ENCODE data around the gene LINGO1. TPM values are rescaled to one million over a fixed set of nuclear protein-coding genes. Genes with fewer than 3 reads are reported as not detected.

Gene LINGO1
- total RNA-seq, 2 experiments from 2014 or later: not detected

- CTCF ChIA-PET (ENCODE audit: unreplicated experiment): no interaction called here
- no peak overlapping the region for H3K4me3 ChIP-seq (ENCODE audit: low read depth, low read length, poor library complexity, severe bottlenecking)
- intact Hi-C loops (cut with micrococcal nuclease; ENCODE audit: unreplicated experiment): no loop called here
- H3K9me3 ChIP-seq (ENCODE audit: low read length): no peaks in the 10 kb centered on the region
- POLR2A ChIA-PET: no interaction called here
- no peak for DNase-seq (ENCODE audit: low spot score)
- no peak overlapping the region for H2AFZ ChIP-seq (ENCODE audit: low read length)
- no peak for TF ChIP-seq CTCF (conservative IDR thresholded peaks at IDR 0.05; ENCODE audit: low read length)
- TF ChIP-seq EZH2phosphoT487 (IDR thresholded peaks at IDR 0.05; ENCODE audit: borderline replicate concordance, low read depth, low read length): no peak
- H4K20me1 ChIP-seq (ENCODE audit: insufficient read depth, low read length): no peaks in the 10 kb centered on the region
- H3K36me3 ChIP-seq (ENCODE audit: insufficient read depth, low read length): no peaks in the 10 kb centered on the region
- H3K79me2 ChIP-seq (ENCODE audit: insufficient read depth, low read depth, low read length): no peaks in the 10 kb centered on the region
- no peaks in the 10 kb centered on the region for H3K9me2 ChIP-seq (ENCODE audit: insufficient read depth, low read length)
- no TSS peak for BruUV-seq (replicated peaks)
- no peaks in the 10 kb centered on the region for H3K4me1 ChIP-seq (ENCODE audit: insufficient read depth, low read length, poor library complexity, severe bottlenecking)
- H3K27ac ChIP-seq (ENCODE audit: low read depth, low read length, poor library complexity, severe bottlenecking): no peak overlapping the region
- H3K4me2 ChIP-seq (ENCODE audit: low read length): no peak overlapping the region
These were observed 16.6 kb downstream of the LINGO1 start for GRCh38 chr15:77616072-77616471.

- Histone ChIP-seq H3K4me3 (ENCODE audit: low read depth, low read length, poor library complexity, severe bottlenecking) (no peak overlapping the region), H3K4me1 (ENCODE audit: insufficient read depth, low read length, poor library complexity, severe bottlenecking) (no peaks in the 10 kb centered on the region), H4K20me1 (ENCODE audit: insufficient read depth, low read length) (no peaks in the 10 kb centered on the region), H3K27ac (ENCODE audit: low read depth, low read length, poor library complexity, severe bottlenecking) (no peak overlapping the region), H3K9me2 (ENCODE audit: insufficient read depth, low read length) (no peaks in the 10 kb centered on the region), H3K36me3 (ENCODE audit: insufficient read depth, low read length) (no peaks in the 10 kb centered on the region), H3K4me2 (ENCODE audit: low read length) (no peak overlapping the region), H3K79me2 (ENCODE audit: insufficient read depth, low read depth, low read length) (no peaks in the 10 kb centered on the region), H2AFZ (ENCODE audit: low read length) (no peak overlapping the region), H3K9me3 (ENCODE audit: low read length) (no peaks in the 10 kb centered on the region)
- DNase-seq (ENCODE audit: low spot score): no peak
- POLR2A ChIA-PET: no interaction called here
- BruUV-seq (replicated peaks): no TSS peak
- TF ChIP-seq CTCF (conservative IDR thresholded peaks at IDR 0.05; ENCODE audit: low read length): no peak
- TF ChIP-seq EZH2phosphoT487 (IDR thresholded peaks at IDR 0.05; ENCODE audit: borderline replicate concordance, low read depth, low read length): no peak
- intact Hi-C loops (cut with micrococcal nuclease; ENCODE audit: unreplicated experiment): no loop called here
- CTCF ChIA-PET (ENCODE audit: unreplicated experiment): interaction anchor here (1.0 kb wide), 1 partner anchor 73 kb away, joined by 3 read pairs; no protein-coding TSS in a partner anchor
These were observed 17.2 kb downstream of the LINGO1 start for GRCh38 chr15:77615472-77615871.

- TF ChIP-seq EZH2phosphoT487 (IDR thresholded peaks at IDR 0.05; ENCODE audit: borderline replicate concordance, low read depth, low read length) (no peak), CTCF (conservative IDR thresholded peaks at IDR 0.05; ENCODE audit: low read length) (no peak)
- intact Hi-C loops (cut with micrococcal nuclease; ENCODE audit: unreplicated experiment): no loop called here
- no peak overlapping the region for H3K27ac ChIP-seq (ENCODE audit: low read depth, low read length, poor library complexity, severe bottlenecking)
- H3K9me3 ChIP-seq (ENCODE audit: low read length): no peaks in the 10 kb centered on the region
- H3K36me3 ChIP-seq (ENCODE audit: insufficient read depth, low read length): no peaks in the 10 kb centered on the region
- no peak for DNase-seq (ENCODE audit: low spot score)
- POLR2A ChIA-PET: no interaction called here
- H3K4me1 ChIP-seq (ENCODE audit: insufficient read depth, low read length, poor library complexity, severe bottlenecking): no peaks in the 10 kb centered on the region
- BruUV-seq (replicated peaks): no TSS peak
- CTCF ChIA-PET (ENCODE audit: unreplicated experiment): no interaction called here
- H3K4me2 ChIP-seq (ENCODE audit: low read length): no peak overlapping the region
- H3K9me2 ChIP-seq (ENCODE audit: insufficient read depth, low read length): no peaks in the 10 kb centered on the region
- no peak overlapping the region for H2AFZ ChIP-seq (ENCODE audit: low read length)
- no peak overlapping the region for H3K4me3 ChIP-seq (ENCODE audit: low read depth, low read length, poor library complexity, severe bottlenecking)
- no peaks in the 10 kb centered on the region for H3K79me2 ChIP-seq (ENCODE audit: insufficient read depth, low read depth, low read length)
- H4K20me1 ChIP-seq (ENCODE audit: insufficient read depth, low read length): no peaks in the 10 kb centered on the region
These were observed 18.4 kb downstream of the LINGO1 start for GRCh38 chr15:77614251-77614806.
